ENCODE measurements around the gene MBD3L2.
"Not testable (repeated sequence)": the region's sequence is repeated elsewhere in the genome, so short reads cannot be mapped to it uniquely, and the experiment has no call there.

Gene MBD3L2

GRCh38 chr19:7049021-7049420 is at the start of gene MBD3L2:
TSS of gene MBD3L2 (plus strand) at chr19:7049321. CDS start at chr19:7049374, 53 bp downstream.
- DNase-seq (ENCODE audit: low read depth) = not testable (repeated sequence)

GRCh38 chr19:6999933-7000332 is 49.2 kb upstream of the MBD3L2 start:
- no peak for DNase-seq (ENCODE audit: low read depth)

GRCh38 chr19:7000333-7000732 is 48.8 kb upstream of the MBD3L2 start:
- DNase-seq (ENCODE audit: low read depth) = no peak

- DNase-seq (ENCODE audit: low read depth) = no peak
Measured at GRCh38 chr19:7000816-7001215, 48.3 kb upstream of the MBD3L2 start.

GRCh38 chr19:7004313-7004931 is 44.7 kb upstream of the MBD3L2 start:
- no peak for DNase-seq (ENCODE audit: low read depth)

- DNase-seq (ENCODE audit: low read depth) = no peak
Measured at GRCh38 chr19:7006135-7006704, 42.9 kb upstream of the MBD3L2 start.

GRCh38 chr19:7007859-7008258 is 41.3 kb upstream of the MBD3L2 start:
- no peak for DNase-seq (ENCODE audit: low read depth)

- no peak for DNase-seq (ENCODE audit: low read depth)
Measured at GRCh38 chr19:7010722-7011593, 38.2 kb upstream of the MBD3L2 start.

GRCh38 chr19:7013678-7014077 is 35.4 kb upstream of the MBD3L2 start:
- no peak for DNase-seq (ENCODE audit: low read depth)

- DNase-seq (ENCODE audit: low read depth) = no peak
Measured at GRCh38 chr19:7018828-7019227, 30.3 kb upstream of the MBD3L2 start.

- not testable (repeated sequence) for DNase-seq (ENCODE audit: low read depth)
Measured at GRCh38 chr19:7021331-7021730, 27.8 kb upstream of the MBD3L2 start, which contains the start of gene MBD3L2B. TSS of gene MBD3L2B (minus strand) at chr19:7021431. CDS start at chr19:7021397, 34 bp downstream.

- not testable (repeated sequence) for DNase-seq (ENCODE audit: low read depth)
Measured at GRCh38 chr19:7028790-7029189, 20.3 kb upstream of the MBD3L2 start.

GRCh38 chr19:7030278-7030677 is 18.8 kb upstream of the MBD3L2 start, which contains the start of gene MBD3L5:
TSS of gene MBD3L5 (plus strand) at chr19:7030578. CDS start at chr19:7030612, 34 bp downstream.
- not testable (repeated sequence) for DNase-seq (ENCODE audit: low read depth)

GRCh38 chr19:7040079-7040478 is 9.0 kb upstream of the MBD3L2 start, which contains the start of gene MBD3L4:
TSS of gene MBD3L4 (minus strand) at chr19:7040179. CDS start at chr19:7040144, 35 bp downstream.
- not testable (repeated sequence) for DNase-seq (ENCODE audit: low read depth)

GRCh38 chr19:7041563-7041962 is 7.6 kb upstream of the MBD3L2 start:
- DNase-seq (ENCODE audit: low read depth) = not testable (repeated sequence)

GRCh38 chr19:7051421-7051820 is 2.3 kb downstream of the MBD3L2 start:
- not testable (repeated sequence) for DNase-seq (ENCODE audit: low read depth)

GRCh38 chr19:7052896-7053295 is 3.8 kb downstream of the MBD3L2 start:
- not testable (repeated sequence) for DNase-seq (ENCODE audit: low read depth)

GRCh38 chr19:7054635-7055368 is 5.7 kb downstream of the MBD3L2 start:
- DNase-seq (ENCODE audit: low read depth) = not testable (repeated sequence)

GRCh38 chr19:7055679-7056078 is 6.6 kb downstream of the MBD3L2 start:
- DNase-seq (ENCODE audit: low read depth) = not testable (repeated sequence)

- DNase-seq (ENCODE audit: low read depth) = not testable (repeated sequence)
Measured at GRCh38 chr19:7056371-7056770, 7.2 kb downstream of the MBD3L2 start.

GRCh38 chr19:7058576-7058975 is 9.5 kb downstream of the MBD3L2 start, which contains the start of gene MBD3L3:
TSS of gene MBD3L3 (minus strand) at chr19:7058676. CDS start at chr19:7058605, 71 bp downstream.
- not testable (repeated sequence) for DNase-seq (ENCODE audit: low read depth)

- DNase-seq (ENCODE audit: low read depth) = not testable (repeated sequence)
Measured at GRCh38 chr19:7059977-7060376, 10.9 kb downstream of the MBD3L2 start.

Measured in activated T-helper 1 cell treated with Interleukin-2 at 50 U/mL for 16 hours (primary cell).